Thoracic aorta (tissue), 2 donors: ENCODE measurements around the gene CSN1S1. TPM values are rescaled to one million over a fixed set of nuclear protein-coding genes. Genes with fewer than 3 reads are reported as not detected.

Experiments
- ATAC-seq: fragments of 150-250 bp; one replicate; pipeline ENCODE4 v1.8.0; 2017; ENCODE audit warnings: low read depth; ENCODE audit not compliant: insufficient number of reproducible peaks, low FRiP score
- DNase-seq: peaks from one replicate; pipeline ENCODE4 v3.0.0-alpha.2; 2020; ENCODE audit warnings: low spot score
- H3K27ac ChIP-seq, 2 donors: fragments of 200-600 bp; sonication (generic); 1 replicate in 1 of 2; 2 replicates in 1 of 2; pipeline ENCODE4 v1.5.1; 2016; ENCODE audit warnings: mild to moderate bottlenecking in 2 of 2, moderate library complexity in 2 of 2
- H3K27me3 ChIP-seq: fragments of 200-600 bp; sonication (generic); replicated peaks from 2 replicates; pipeline ENCODE4 v1.6.0; 2016; ENCODE audit warnings: mild to moderate bottlenecking; ENCODE audit not compliant: insufficient read depth
- H3K36me3 ChIP-seq: fragments of 200-600 bp; sonication (generic); one replicate; pipeline ENCODE4 v1.5.1; 2016
- H3K4me1 ChIP-seq, 2 donors: fragments of 200-600 bp; sonication (generic); 1 replicate in 1 of 2; 2 replicates in 1 of 2; pipeline versions ENCODE4 v1.5.1 to v1.6.0; 2016; ENCODE audit warnings: low read depth in 2 of 2, mild to moderate bottlenecking in 1 of 2; ENCODE audit not compliant: control insufficient read depth in 1 of 2
- H3K4me3 ChIP-seq: fragments of 200-600 bp; sonication (generic); 2 replicates; pipeline ENCODE4 v1.5.1; 2016; ENCODE audit warnings: mild to moderate bottlenecking
- H3K9me3 ChIP-seq: fragments of 200-600 bp; sonication (generic); 2 replicates; pipeline ENCODE4 v1.5.1; 2016
- CTCF ChIP-seq: fragments of 200-600 bp; sonication (generic); IDR thresholded peaks from one replicate; pipeline ENCODE4 v1.5.1; 2019; ENCODE audit warnings: antibody characterized with exemption
- total RNA-seq, 2 donors: library from RNA; depleted of rRNA; stranded (reverse); fragments of >200 nt; gene quantifications; one replicate each; pipeline versions ENCODE4 v1.1.0 to v1.2.3, GENCODE V29; 2016

CSN1S1 gene
- total RNA-seq, 2 donors from 2014 or later = not detected

- TF ChIP-seq CTCF = no peak
- no peak for DNase-seq
- Histone ChIP-seq H3K36me3 (no peaks in the 10 kb centered on the region), H3K4me3 (no peak within 1 kb of the TSS), H3K9me3 (no peaks in the 10 kb centered on the region), H3K27ac (no peak within 1 kb of the TSS), H3K4me1 (no peaks in the 10 kb centered on the region), H3K27me3 (no peaks in the 10 kb centered on the region)
- ATAC-seq = no peak
Observed at GRCh38 chr4:69965628-69966027, 34.8 kb downstream of the CSN1S1 start, which contains the start of gene CSN2. TSS of gene CSN2 (minus strand) at chr4:69965728. CDS start at chr4:69960995, 4,733 bp downstream.

GRCh38 chr4:69970071-69970470, 39.2 kb downstream of the CSN1S1 start:
- Histone ChIP-seq H3K27ac (no peak overlapping the region), H3K27me3 (no peaks in the 10 kb centered on the region)
- ATAC-seq = no peak

GRCh38 chr4:69974631-69975030, 43.8 kb downstream of the CSN1S1 start:
- H3K4me1 ChIP-seq = no peaks in the 10 kb centered on the region
- ATAC-seq = no peak

More at GRCh38 chr4:69970071-69970470, 39.2 kb downstream of the CSN1S1 start:
- Histone ChIP-seq H3K36me3 (no peaks in the 10 kb centered on the region), H3K4me1 (no peaks in the 10 kb centered on the region), H3K9me3 (no peaks in the 10 kb centered on the region), H3K4me3 (no peak overlapping the region)
- TF ChIP-seq CTCF = no peak
- no peak for DNase-seq

GRCh38 chr4:69977582-69977981, 46.7 kb downstream of the CSN1S1 start:
- TF ChIP-seq CTCF = no peak
- Histone ChIP-seq H3K4me3 (no peak overlapping the region), H3K9me3 (no peaks in the 10 kb centered on the region), H3K27me3 (no peaks in the 10 kb centered on the region), H3K4me1 (no peaks in the 10 kb centered on the region), H3K27ac (no peak overlapping the region), H3K36me3 (no peaks in the 10 kb centered on the region)
- DNase-seq (no peak), ATAC-seq (no peak)

More at GRCh38 chr4:69974631-69975030, 43.8 kb downstream of the CSN1S1 start:
- no peak for DNase-seq
- no peaks in the 10 kb centered on the region for H3K27me3 ChIP-seq
- no peaks in the 10 kb centered on the region for H3K9me3 ChIP-seq
- H3K36me3 ChIP-seq = no peaks in the 10 kb centered on the region
- H3K4me3 ChIP-seq = no peak overlapping the region
- no peak overlapping the region for H3K27ac ChIP-seq
- TF ChIP-seq CTCF = no peak

- no peaks in the 10 kb centered on the region for H3K4me1 ChIP-seq
- DNase-seq (no peak), ATAC-seq (no peak)
- no peaks in the 10 kb centered on the region for H3K27me3 ChIP-seq
- H3K9me3 ChIP-seq = no peaks in the 10 kb centered on the region
- H3K36me3 ChIP-seq = no peaks in the 10 kb centered on the region
- no peak for TF ChIP-seq CTCF
- H3K4me3 ChIP-seq = no peak overlapping the region
- H3K27ac ChIP-seq = no peak overlapping the region
Observed at GRCh38 chr4:69984030-69984443, 53.2 kb downstream of the CSN1S1 start.
